ENCODE measurements around the gene NMNAT2. TPM values are rescaled to one million over a fixed set of nuclear protein-coding genes. Genes with fewer than 3 reads are reported as not detected.
A peak's percentile ranks its signal among the peaks of the same experiment; 100 is the strongest.

NMNAT2 gene
- total and polyA plus RNA-seq, 2 donors (not counting 3 experiments of a cell fraction or from before 2014, with no cell fraction given): 0.28 to 0.38 TPM

GRCh38 chr1:183247484-183247883 lies 170.7 kb downstream of the NMNAT2 start:
- POLR2A ChIA-PET: interaction anchor here (0.6 kb wide), 1 partner anchor 12 kb away, joined by 5 read pairs; no protein-coding TSS in a partner anchor
- no peak for DNase-seq (ENCODE audit: low read depth, low spot score)
- Histone ChIP-seq H3K4me2 (ENCODE audit: insufficient read depth, low read length) (no peak overlapping the region), H3K9ac (replicated peaks; ENCODE audit: extremely low read depth, insufficient read depth, low read length) (no peak overlapping the region), H3K9me3 (replicated peaks; ENCODE audit: control insufficient read depth, insufficient read depth, low read length) (no peaks in the 10 kb centered on the region), H3K4me1 (ENCODE audit: control insufficient read depth, extremely low read depth, insufficient read depth, low read length) (peaks cover 6% of the 10 kb centered on the region), H3K9me1 (replicated peaks; ENCODE audit: control insufficient read depth, extremely low read depth, insufficient read depth, low read length) (no peaks in the 10 kb centered on the region), H3K79me2 (ENCODE audit: control insufficient read depth, insufficient read depth, low read length) (no peaks in the 10 kb centered on the region), H3K36me3 (ENCODE audit: control insufficient read depth in 2 of 2, extremely low read depth in 1 of 2, insufficient read depth in 2 of 2, low read length in 2 of 2) (no peaks in the 10 kb centered on the region), H4K20me1 (replicated peaks; ENCODE audit: control insufficient read depth, extremely low read depth, insufficient read depth, low read length) (no peaks in the 10 kb centered on the region), H3K4me3 (replicated peaks in 1 of 3; ENCODE audit: insufficient read depth in 1 of 3, low read depth in 1 of 3, low read length in 3 of 3) (no peak overlapping the region), H3K27me3 (ENCODE audit: control insufficient read depth in 2 of 2, insufficient read depth in 2 of 2, low read length in 2 of 2) (no peaks in the 10 kb centered on the region), H2AFZ (ENCODE audit: low read depth, low read length) (no peak overlapping the region), H3K27ac (ENCODE audit: insufficient read depth, low read depth, low read length) (no peak overlapping the region)
- intact Hi-C loops (cut with micrococcal nuclease): no loop called here
- no peak for TF ChIP-seq MYC (IDR thresholded peaks at IDR 0.05; ENCODE audit: low read depth, low read length)
- no peak for TF ChIP-seq POLR2A (IDR thresholded peaks at IDR 0.05; ENCODE audit: low read depth, low read length)
- no peak for TF ChIP-seq JUN (IDR thresholded peaks at IDR 0.05; ENCODE audit: borderline replicate concordance, insufficient read depth, insufficient read length, low read depth)
- no peak for TF ChIP-seq MAX (IDR thresholded peaks at IDR 0.05; ENCODE audit: insufficient read depth, insufficient read length)
- TF ChIP-seq FOS (IDR thresholded peaks at IDR 0.05; ENCODE audit: borderline replicate concordance, insufficient read depth, low read length): no peak
- no peak for TF ChIP-seq POLR2AphosphoS5 (IDR thresholded peaks at IDR 0.05; ENCODE audit: insufficient read depth, low read depth, low read length)
- no peak for TF ChIP-seq EZH2 (IDR thresholded peaks at IDR 0.05; ENCODE audit: borderline replicate concordance, low read depth, low read length, severe bottlenecking)
- no peak for TF ChIP-seq CTCF (IDR thresholded peaks at IDR 0.05; ENCODE audit: extremely low read depth in 1 of 2, insufficient read depth in 1 of 2, low read depth in 1 of 2, low read length in 2 of 2)
- TF ChIP-seq GATA2 (IDR thresholded peaks at IDR 0.05; ENCODE audit: insufficient read depth, insufficient read length, low read depth, low read length): no peak
- peak; percentile 8 for FAIRE-seq
- CTCF ChIA-PET: interaction anchor here (1.2 to 2.6 kb wide), 4 partner anchors 9 to 19 kb away, joined by 4 to 14 read pairs (median 6); no protein-coding TSS in a partner anchor
- BruUV-seq (replicated peaks): no TSS peak
- dilution Hi-C loops (cut with MboI; ENCODE audit: extremely low pct_ligation_motif_present, low sequenced_read_pairs): no loop called here
